ENCODE data around the gene SYNE2.

SYNE2 gene

GRCh38 chr14:64220466-64220865, 367.7 kb downstream of the SYNE2 start:
- DNase-seq (ENCODE audit: low spot score), result no peak

- no peak for DNase-seq (ENCODE audit: low spot score)
Measured at GRCh38 chr14:64221391-64222003, 368.7 kb downstream of the SYNE2 start.

- DNase-seq (ENCODE audit: low spot score), result no peak
Measured at GRCh38 chr14:64225151-64225757, 372.4 kb downstream of the SYNE2 start.

- no peak for DNase-seq (ENCODE audit: low spot score)
Measured at GRCh38 chr14:64227856-64228255, 375.1 kb downstream of the SYNE2 start.

GRCh38 chr14:64229489-64229888, 376.7 kb downstream of the SYNE2 start:
- DNase-seq (ENCODE audit: low spot score), result no peak

- peak; percentile 72 for DNase-seq (ENCODE audit: low spot score)
Measured at GRCh38 chr14:64232095-64232838, 379.5 kb downstream of the SYNE2 start.

GRCh38 chr14:64232944-64233343, 380.1 kb downstream of the SYNE2 start:
- DNase-seq (ENCODE audit: low spot score), result no peak

- DNase-seq (ENCODE audit: low spot score), result no peak
Measured at GRCh38 chr14:64233531-64234190, 380.9 kb downstream of the SYNE2 start.

GRCh38 chr14:64234877-64235651, 382.3 kb downstream of the SYNE2 start:
- no peak for DNase-seq (ENCODE audit: low spot score)

GRCh38 chr14:64235652-64236640, 383.1 kb downstream of the SYNE2 start:
- no peak for DNase-seq (ENCODE audit: low spot score)

- no peak for DNase-seq (ENCODE audit: low spot score)
Measured at GRCh38 chr14:64238049-64238448, 385.2 kb downstream of the SYNE2 start.

- no peak for DNase-seq (ENCODE audit: low spot score)
Measured at GRCh38 chr14:64238631-64239030, 385.8 kb downstream of the SYNE2 start.

GRCh38 chr14:64244279-64244678, 391.5 kb downstream of the SYNE2 start:
- DNase-seq (ENCODE audit: low spot score), result no peak

GRCh38 chr14:64245491-64245890, 392.7 kb downstream of the SYNE2 start:
- DNase-seq (ENCODE audit: low spot score), result no peak

GRCh38 chr14:64246688-64247087, 393.9 kb downstream of the SYNE2 start:
- DNase-seq (ENCODE audit: low spot score), result no peak

GRCh38 chr14:64247195-64247594, 394.4 kb downstream of the SYNE2 start:
- DNase-seq (ENCODE audit: low spot score), result no peak

GRCh38 chr14:64248689-64249088, 395.9 kb downstream of the SYNE2 start:
- no peak for DNase-seq (ENCODE audit: low spot score)

- DNase-seq (ENCODE audit: low spot score), result no peak
Measured at GRCh38 chr14:64249363-64249762, 396.6 kb downstream of the SYNE2 start.

GRCh38 chr14:64253672-64254071, 400.9 kb downstream of the SYNE2 start:
- DNase-seq (ENCODE audit: low spot score), result no peak

GRCh38 chr14:64255756-64256155, 403.0 kb downstream of the SYNE2 start:
- no peak for DNase-seq (ENCODE audit: low spot score)

GRCh38 chr14:64260418-64260817, 407.6 kb downstream of the SYNE2 start:
- no peak for DNase-seq (ENCODE audit: low spot score)

Measured in AG08395 (cell line).